PFSK-1 (cell line): Measurements from ENCODE around the gene NHLRC2.

ENCODE experiments used
- FOXP2 ChIP-seq: optimal IDR thresholded peaks from 2 replicates; pipeline ENCODE3; 2011; ENCODE audit warnings: borderline replicate concordance, control low read depth, inconsistent platforms; ENCODE audit not compliant: insufficient read depth; ENCODE audit errors: extremely low read length, extremely low read depth
- POLR2AphosphoS5 ChIP-seq: IDR thresholded peaks from 2 replicates; pipeline ENCODE4 v1.6.1; 2012; ENCODE audit warnings: low read depth, mild to moderate bottlenecking, control low read depth, low read length, moderate library complexity
- REST ChIP-seq, 2 experiments: IDR thresholded peaks; 2 replicates each; pipeline versions ENCODE4 v1.6.1 to v1.8.0; 2011 to 2012; ENCODE audit warnings: low read depth in 2 of 2, low read length in 2 of 2, control low read depth in 1 of 2, inconsistent platforms in 1 of 2, mild to moderate bottlenecking in 1 of 2, moderate library complexity in 1 of 2; ENCODE audit not compliant: insufficient read depth in 1 of 2
- SIN3A ChIP-seq: IDR thresholded peaks from 2 replicates; pipeline ENCODE4 v1.6.1; 2012; ENCODE audit warnings: mild to moderate bottlenecking, low read length, moderate library complexity, borderline replicate concordance; ENCODE audit not compliant: insufficient read depth
- TAF1 ChIP-seq: IDR thresholded peaks from 2 replicates; pipeline ENCODE4 v1.6.1; 2012; ENCODE audit warnings: low read length, control low read depth, borderline replicate concordance; ENCODE audit not compliant: insufficient read depth

Gene NHLRC2

GRCh38 chr10:113879691-113880090 is 25.2 kb downstream of the NHLRC2 start:
- no peak for TF ChIP-seq REST (IDR thresholded peaks at IDR 0.05; ENCODE audit: insufficient read depth in 1 of 2, low read depth in 2 of 2, low read length in 2 of 2)

GRCh38 chr10:113880236-113880635 is 25.8 kb downstream of the NHLRC2 start:
- TF ChIP-seq FOXP2 (no peak), SIN3A (no peak), REST (IDR thresholded peaks at IDR 0.05; ENCODE audit: insufficient read depth in 1 of 2, low read depth in 2 of 2, low read length in 2 of 2) (no peak), POLR2AphosphoS5 (no peak), TAF1 (no peak)

- no peak for TF ChIP-seq POLR2AphosphoS5
- no peak for TF ChIP-seq FOXP2
- TF ChIP-seq REST (IDR thresholded peaks at IDR 0.05; ENCODE audit: insufficient read depth in 1 of 2, low read depth in 2 of 2, low read length in 2 of 2), result no peak
- no peak for TF ChIP-seq TAF1
- TF ChIP-seq SIN3A, result no peak
These were observed 27.8 kb downstream of the NHLRC2 start for GRCh38 chr10:113882240-113882639.

- no peak for TF ChIP-seq TAF1
- no peak for TF ChIP-seq POLR2AphosphoS5
- TF ChIP-seq REST (IDR thresholded peaks at IDR 0.05; ENCODE audit: insufficient read depth in 1 of 2, low read depth in 2 of 2, low read length in 2 of 2), result no peak
- TF ChIP-seq FOXP2, result no peak
- TF ChIP-seq SIN3A, result no peak
These were observed 35.5 kb downstream of the NHLRC2 start for GRCh38 chr10:113889911-113890310.

GRCh38 chr10:113890769-113891168 is 36.3 kb downstream of the NHLRC2 start:
- no peak for TF ChIP-seq FOXP2
- TF ChIP-seq POLR2AphosphoS5, result no peak
- TF ChIP-seq SIN3A, result no peak

GRCh38 chr10:113891476-113891875 is 37.0 kb downstream of the NHLRC2 start:
- TF ChIP-seq SIN3A (no peak), POLR2AphosphoS5 (no peak), FOXP2 (no peak), REST (IDR thresholded peaks at IDR 0.05; ENCODE audit: insufficient read depth in 1 of 2, low read depth in 2 of 2, low read length in 2 of 2) (no peak), TAF1 (no peak)
